ENCODE measurements around the gene DMXL2.

DNA sequence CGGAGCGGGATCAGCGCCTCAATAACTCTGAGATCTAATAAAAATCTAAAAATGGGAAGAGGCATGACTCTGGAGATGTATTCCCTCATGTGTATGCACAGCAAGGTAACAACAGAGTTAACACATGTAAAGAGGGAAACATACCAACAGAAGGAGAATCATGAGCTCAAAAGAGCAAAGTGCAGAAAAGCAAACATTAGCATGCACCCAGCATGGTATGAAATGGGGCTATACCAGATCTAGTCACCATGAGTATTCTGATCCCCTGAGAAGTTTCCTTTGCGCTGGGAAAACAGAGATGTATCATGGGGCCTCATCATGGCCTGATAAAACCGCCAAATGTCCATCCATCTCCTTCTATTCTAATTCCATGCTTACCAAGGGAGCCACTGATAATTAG is 152.1 kb downstream of the DMXL2 start:
- TF ChIP-seq EZH2 (IDR thresholded peaks at IDR 0.05; ENCODE audit: insufficient read depth, poor library complexity, severe bottlenecking) (no peak), EZH2phosphoT487 (IDR thresholded peaks at IDR 0.05; ENCODE audit: insufficient read depth, low read depth) (no peak)
